H1 (cell line): ENCODE measurements around the gene FGGY. TPM values are rescaled to one million over a fixed set of nuclear protein-coding genes. Genes with fewer than 3 reads are reported as not detected.

Experiments used
- CTCF ChIA-PET: fragments of 300-600 bp; sonication (Branson Sonifier 250); formaldehyde crosslinking; loops from one replicate; lab custom pipeline; 2021; ENCODE audit not compliant: partially characterized antibody; lab: Charles Lee
- POLR2A ChIA-PET: fragments of 300-600 bp; sonication (Branson Sonifier 250); formaldehyde crosslinking; loops from one replicate; lab custom pipeline; 2021; ENCODE audit warnings: inconsistent platforms; ENCODE audit not compliant: partially characterized antibody; lab: Charles Lee
- DNase-seq, 2 experiments: peaks; one replicate each; pipeline versions ENCODE4 v3.0.0 to v3.0.0-alpha.2; 2010 to 2022; ENCODE audit warnings: low spot score in 2 of 2, low read depth in 1 of 2, mixed read lengths in 1 of 2
- FAIRE-seq: peaks from 2 replicates; lab custom pipeline; 2011; peaks lifted over from hg19 to GRCh38; lab: Jason Lieb, UNC
- H2AFZ ChIP-seq: 2 replicates; pipeline ENCODE4 v1.8.1; 2012; ENCODE audit warnings: low read length, inconsistent platforms
- H2AK5ac ChIP-seq: 2 replicates; pipeline ENCODE4 v1.6.1; 2013; ENCODE audit warnings: low read depth, low read length
- H2BK120ac ChIP-seq: replicated peaks from 2 replicates; pipeline ENCODE3; 2013; ENCODE audit warnings: low read depth, low read length, inconsistent platforms
- H2BK12ac ChIP-seq: 2 replicates; pipeline ENCODE4 v1.6.1; 2013; ENCODE audit warnings: low read depth, low read length
- H2BK15ac ChIP-seq: 2 replicates; pipeline ENCODE4 v1.6.1; 2013; ENCODE audit warnings: low read length
- H2BK20ac ChIP-seq: 2 replicates; pipeline ENCODE4 v1.6.1; 2013; ENCODE audit warnings: low read length
- H2BK5ac ChIP-seq: 2 replicates; pipeline ENCODE4 v1.6.1; 2013; ENCODE audit warnings: low read depth, low read length
- H3K14ac ChIP-seq: 2 replicates; pipeline ENCODE4 v1.6.1; 2013; ENCODE audit warnings: inconsistent platforms; ENCODE audit not compliant: insufficient read length
- H3K18ac ChIP-seq: 2 replicates; pipeline ENCODE4 v1.6.1; 2013; ENCODE audit warnings: low read length; ENCODE audit errors: extremely low read depth
- H3K23ac ChIP-seq: 2 replicates; pipeline ENCODE4 v1.6.1; 2013; ENCODE audit warnings: inconsistent platforms; ENCODE audit not compliant: insufficient read length
- H3K23me2 ChIP-seq: 2 replicates; pipeline ENCODE4 v1.6.1; 2013; ENCODE audit warnings: low read depth, low read length
- H3K27ac ChIP-seq: 2 replicates; pipeline ENCODE4 v1.6.1; 2011; ENCODE audit warnings: low read depth, low read length, inconsistent platforms
- H3K27me3 ChIP-seq, 4 experiments: replicated peaks in 1 of 4; 1 replicate in 1 of 4; 2 replicates in 3 of 4; pipeline versions ENCODE4 v1.6.1 to v1.8.1; 2011 to 2013; ENCODE audit warnings: low read length in 3 of 4, mild to moderate bottlenecking in 3 of 4, inconsistent platforms in 2 of 4, mixed read lengths in 2 of 4, moderate library complexity in 1 of 4; ENCODE audit not compliant: control insufficient read depth in 3 of 4, insufficient read depth in 3 of 4; ENCODE audit errors: extremely low read depth in 1 of 4
- H3K36me3 ChIP-seq, 4 experiments: 2 replicates each; pipeline versions ENCODE4 v1.6.1 to v1.8.1; 2011 to 2013; ENCODE audit warnings: mild to moderate bottlenecking in 4 of 4, low read length in 3 of 4, moderate library complexity in 2 of 4, control low read depth in 1 of 4, inconsistent platforms in 1 of 4; ENCODE audit not compliant: insufficient read depth in 4 of 4, control insufficient read depth in 2 of 4
- H3K4ac ChIP-seq: replicated peaks from 2 replicates; pipeline ENCODE3; 2013; ENCODE audit warnings: low read length, low read depth, mixed read lengths, inconsistent platforms; ENCODE audit not compliant: insufficient read length
- H3K4me1 ChIP-seq, 4 experiments: replicated peaks in 1 of 4; 1 replicate in 1 of 4; 2 replicates in 3 of 4; pipeline versions ENCODE4 v1.6.1 to v1.8.1; 2011 to 2013; ENCODE audit warnings: low read length in 3 of 4, inconsistent platforms in 2 of 4, mixed read lengths in 1 of 4; ENCODE audit not compliant: insufficient read depth in 4 of 4, control insufficient read depth in 3 of 4
- H3K4me2 ChIP-seq, 2 experiments: 2 replicates each; pipeline versions ENCODE4 v1.6.1 to v1.8.1; 2011 to 2013; ENCODE audit warnings: low read depth in 2 of 2, low read length in 2 of 2, control low read depth in 1 of 2, inconsistent platforms in 1 of 2, mild to moderate bottlenecking in 1 of 2; ENCODE audit not compliant: insufficient read depth in 1 of 2
- H3K4me3 ChIP-seq, 4 experiments: fragments of 200-600, 300-600 bp in 1 of 4; sonication (generic), shearing (Covaris generic), sonication (Bioruptor Twin) in 1 of 4; 2 replicates each; pipeline versions ENCODE4 v1.5.1 to v1.8.1; 2011 to 2016; ENCODE audit warnings: low read length in 4 of 4, low read depth in 3 of 4, control low read depth in 2 of 4, inconsistent platforms in 2 of 4, mild to moderate bottlenecking in 2 of 4, mixed read lengths in 1 of 4, moderate library complexity in 1 of 4; ENCODE audit not compliant: insufficient read depth in 2 of 4; ENCODE audit errors: extremely low read depth in 1 of 4
- H3K56ac ChIP-seq: replicated peaks from 2 replicates; pipeline ENCODE3; 2013; ENCODE audit warnings: low read depth, mild to moderate bottlenecking, mixed read lengths, low read length, inconsistent platforms; ENCODE audit not compliant: insufficient read length
- H3K79me1 ChIP-seq: 2 replicates; pipeline ENCODE4 v1.6.1; 2013; ENCODE audit warnings: low read depth, low read length, control low read depth
- H3K79me2 ChIP-seq, 2 experiments: 2 replicates each; pipeline versions ENCODE4 v1.6.1 to v1.8.1; 2012 to 2013; ENCODE audit warnings: low read length in 2 of 2, mild to moderate bottlenecking in 2 of 2, inconsistent platforms in 1 of 2; ENCODE audit not compliant: insufficient read depth in 2 of 2, control insufficient read depth in 1 of 2
- H3K9ac ChIP-seq, 4 experiments: replicated peaks in 1 of 4; 1 replicate in 1 of 4; 2 replicates in 3 of 4; pipeline versions ENCODE4 v1.6.1 to v1.8.1; 2011 to 2013; ENCODE audit warnings: low read depth in 3 of 4, low read length in 3 of 4, control low read depth in 2 of 4, mild to moderate bottlenecking in 2 of 4, moderate library complexity in 2 of 4, inconsistent platforms in 1 of 4; ENCODE audit errors: extremely low read depth in 1 of 4
- H3K9me3 ChIP-seq, 2 experiments: 2 replicates each; pipeline versions ENCODE4 v1.6.1 to v1.8.1; 2012 to 2013; ENCODE audit warnings: mild to moderate bottlenecking in 2 of 2, moderate library complexity in 2 of 2, control low read depth in 1 of 2, inconsistent platforms in 1 of 2, low read depth in 1 of 2, low read length in 1 of 2, mixed read lengths in 1 of 2; ENCODE audit not compliant: insufficient read depth in 2 of 2
- H4K20me1 ChIP-seq, 2 experiments: replicated peaks in 1 of 2; 2 replicates each; pipeline versions ENCODE3 to v1.8.1; 2011 to 2013; ENCODE audit warnings: inconsistent platforms in 2 of 2, low read length in 2 of 2, mild to moderate bottlenecking in 1 of 2; ENCODE audit not compliant: insufficient read depth in 2 of 2, control insufficient read depth in 1 of 2
- H4K5ac ChIP-seq: 2 replicates; pipeline ENCODE4 v1.6.1; 2013; ENCODE audit warnings: low read length, low read depth, mixed read lengths, inconsistent platforms; ENCODE audit not compliant: insufficient read length
- H4K8ac ChIP-seq: 2 replicates; pipeline ENCODE4 v1.8.0; 2013; ENCODE audit warnings: mild to moderate bottlenecking, moderate library complexity, low read length, inconsistent platforms; ENCODE audit not compliant: insufficient read depth; ENCODE audit errors: extremely low read depth
- H4K91ac ChIP-seq: replicated peaks from 2 replicates; pipeline ENCODE3; 2013; ENCODE audit warnings: low read length, mixed read lengths, inconsistent platforms; ENCODE audit not compliant: insufficient read length
- ATF3 ChIP-seq: IDR thresholded peaks from 2 replicates; pipeline ENCODE4 v1.6.1; 2011; ENCODE audit warnings: low read depth, mild to moderate bottlenecking, low read length; ENCODE audit not compliant: insufficient read depth
- CBX5 ChIP-seq: fragments of 300-800, 300-1000 bp; sonication (generic); IDR thresholded peaks from 2 replicates; pipeline ENCODE4 v1.7.1; 2016; ENCODE audit warnings: antibody characterized with exemption, low read length, low read depth
- CBX8 ChIP-seq: fragments of 300-800, 300-1000 bp; sonication (generic); IDR thresholded peaks from 2 replicates; pipeline ENCODE4 v1.7.1; 2016; ENCODE audit warnings: low read depth, low read length, borderline replicate concordance
- GABPA ChIP-seq: IDR thresholded peaks from 2 replicates; pipeline ENCODE4 v1.6.1; 2011; ENCODE audit warnings: mild to moderate bottlenecking, low read length, moderate library complexity, borderline replicate concordance; ENCODE audit not compliant: insufficient read depth
- HDAC2 ChIP-seq, 2 experiments: fragments of 300-600 bp in 1 of 2; sonication (generic) in 1 of 2; IDR thresholded peaks; 2 replicates each; pipeline ENCODE4 v1.6.1; 2011 to 2012; ENCODE audit warnings: low read depth in 2 of 2, low read length in 2 of 2, mild to moderate bottlenecking in 2 of 2, moderate library complexity in 2 of 2, borderline replicate concordance in 1 of 2, inconsistent platforms in 1 of 2
- KDM1A ChIP-seq: fragments of 200-600, 300-600 bp; sonication (generic); IDR thresholded peaks from 2 replicates; pipeline ENCODE4 v1.7.1; 2016; ENCODE audit warnings: mild to moderate bottlenecking, low read length, borderline replicate concordance
- KDM5A ChIP-seq: fragments of 200-600 bp; IDR thresholded peaks from 2 replicates; pipeline ENCODE4 v1.7.1; 2012; ENCODE audit warnings: mild to moderate bottlenecking, low read length, inconsistent platforms, mixed read lengths
- PHF8 ChIP-seq: fragments of 200-600 bp; sonication (generic); conservative IDR thresholded peaks from 2 replicates; pipeline ENCODE4 v1.7.1; 2012; ENCODE audit warnings: low read depth, mild to moderate bottlenecking, inconsistent platforms, low read length, moderate library complexity
- POLR2A ChIP-seq, 2 experiments: IDR thresholded peaks; 1 replicate in 1 of 2; 2 replicates in 1 of 2; pipeline ENCODE4 v1.6.1; 2011; ENCODE audit warnings: low read depth in 2 of 2, low read length in 2 of 2, mild to moderate bottlenecking in 2 of 2; ENCODE audit errors: control extremely low read depth in 1 of 2
- RNF2 ChIP-seq: fragments of 200-900, 300-1000 bp; sonication (generic); IDR thresholded peaks from 2 replicates; pipeline ENCODE4 v1.7.1; 2016; ENCODE audit warnings: borderline replicate concordance, low read depth, mild to moderate bottlenecking, antibody characterized with exemption, low read length; ENCODE audit not compliant: poor library complexity, severe bottlenecking; ENCODE audit errors: missing control alignments
- SP1 ChIP-seq: IDR thresholded peaks from 2 replicates; pipeline ENCODE4 v1.6.1; 2011; ENCODE audit warnings: low read depth, low read length
- TAF1 ChIP-seq: IDR thresholded peaks from 2 replicates; pipeline ENCODE4 v1.6.1; 2011; ENCODE audit warnings: mild to moderate bottlenecking, low read depth, low read length
- TCF12 ChIP-seq: IDR thresholded peaks from 2 replicates; pipeline ENCODE4 v1.6.1; 2011; ENCODE audit warnings: low read depth, mild to moderate bottlenecking, low read length
- TEAD4 ChIP-seq: IDR thresholded peaks from 2 replicates; pipeline ENCODE4 v1.6.1; 2012; ENCODE audit warnings: low read depth, low read length, inconsistent platforms, mixed read lengths
- ZNF274 ChIP-seq: IDR thresholded peaks from 2 replicates; pipeline ENCODE4 v1.7.0; 2012; ENCODE audit warnings: low read length, borderline replicate concordance; ENCODE audit errors: extremely low read depth
- polyA plus RNA-seq, 7 experiments: library from polyadenylated mRNA; depleted of rRNA in 3 of 7; stranded (reverse) in 5 of 7; unstranded in 2 of 7; fragments of >200 nt in 5 of 7; fragments of 200-250 nt in 2 of 7; gene quantifications; 1 replicate in 5 of 7; 2 replicates in 1 of 7; 4 replicates in 1 of 7; pipeline versions ENCODE4 v1.2.1 to v1.2.3, GENCODE V29; 2011 to 2013; ENCODE audit warnings: missing spikeins in 2 of 7, mixed read lengths in 2 of 7
- total RNA-seq: library from RNA; stranded (reverse); fragmentation: NEBNext Ultra II Directional; extraction: Animal tissue kit (Norgen Biotek cat#: 25700); gene quantifications from 2 replicates; pipeline ENCODE4 v1.2.1, GENCODE V29; 2021

The FGGY gene
- total and polyA plus RNA-seq, 2 of the 8 experiments (the other 6 are each of a cell fraction or from before 2014, with no cell fraction given) = 10.3 to 12.5 TPM

- Histone ChIP-seq H3K79me1 (no peaks in the 10 kb centered on the region), H3K9me3 (no peaks in the 10 kb centered on the region), H2BK20ac (no peak overlapping the region), H2BK15ac (no peak overlapping the region), H3K36me3 (no peaks in the 10 kb centered on the region), H3K4me1 (no peaks in the 10 kb centered on the region), H3K9ac (no peak overlapping the region), H3K56ac (no peak overlapping the region), H3K4me3 (no peak overlapping the region), H2AFZ (no peak overlapping the region), H2BK120ac (no peak overlapping the region), H2BK12ac (no peak overlapping the region), H4K91ac (no peak overlapping the region)
- POLR2A ChIA-PET = no interaction called here
- DNase-seq = no peak
- TF ChIP-seq CBX5 (no peak), POLR2A (IDR thresholded peaks at IDR 0.05; ENCODE audit: control extremely low read depth in 1 of 2, low read depth in 2 of 2, low read length in 2 of 2) (no peak), TAF1 (no peak), TEAD4 (no peak), RNF2 (no peak), TCF12 (no peak), KDM5A (no peak), HDAC2 (IDR thresholded peaks at IDR 0.05; ENCODE audit: borderline replicate concordance in 1 of 2, low read depth in 2 of 2, low read length in 2 of 2) (no peak), PHF8 (no peak), ZNF274 (no peak), KDM1A (no peak), ATF3 (no peak), CBX8 (no peak), GABPA (no peak), SP1 (no peak)
- TF ChIP-seq, all 59 proteins: peak for 0
- Histone ChIP-seq H3K27me3 (no peaks in the 10 kb centered on the region; a peak in 1 of 7 replicates), H3K4ac (no peak overlapping the region), H3K79me2 (no peaks in the 10 kb centered on the region), H3K23me2 (no peaks in the 10 kb centered on the region), H4K5ac (no peak overlapping the region), H3K27ac (no peak overlapping the region), H3K4me2 (no peak overlapping the region), H3K18ac (no peak overlapping the region), H2BK5ac (no peak overlapping the region), H2AK5ac (no peak overlapping the region), H4K20me1 (no peaks in the 10 kb centered on the region), H3K14ac (no peak overlapping the region), H3K23ac (no peak overlapping the region), H4K8ac (no peak overlapping the region)
- no peak for FAIRE-seq
- CTCF ChIA-PET = interaction anchor here (0.6 kb wide), 1 partner anchor 125 kb away, joined by 3 read pairs; no protein-coding TSS in a partner anchor
Observed at GRCh38 chr1:59804301-59804700, 507.4 kb downstream of the FGGY start.
